HepG2 (cell line): Measurements from ENCODE around the gene GNG3. TPM values are rescaled to one million over a fixed set of nuclear protein-coding genes. Genes with fewer than 3 reads are reported as not detected.

Experiments used
- ADNP ChIP-seq: sonication (generic); formaldehyde crosslinking; IDR thresholded peaks from 2 replicates; pipeline ENCODE4 v1.4.0; 2020; ENCODE audit warnings: missing genetic modification reagents
- GPN1 ChIP-seq: sonication (generic); formaldehyde crosslinking; IDR thresholded peaks from 2 replicates; pipeline ENCODE4 v1.5.1; 2020; ENCODE audit warnings: missing genetic modification reagents, borderline replicate concordance
- HIVEP1 ChIP-seq: sonication (generic); formaldehyde crosslinking; IDR thresholded peaks from 2 replicates; pipeline ENCODE4 v1.4.0; 2020; ENCODE audit warnings: mild to moderate bottlenecking, missing genetic modification reagents
- JARID2 ChIP-seq: sonication (generic); formaldehyde crosslinking; IDR thresholded peaks from 2 replicates; pipeline ENCODE4 v1.8.1; 2023; ENCODE audit warnings: missing genetic modification reagents, inconsistent platforms; ENCODE audit not compliant: insufficient replicate concordance
- KLF12 ChIP-seq: sonication (generic); formaldehyde crosslinking; IDR thresholded peaks from 2 replicates; pipeline ENCODE4 v1.4.0; 2020; ENCODE audit warnings: missing genetic modification reagents, borderline replicate concordance
- MAFG ChIP-seq: sonication (generic); formaldehyde crosslinking; IDR thresholded peaks from 2 replicates; pipeline ENCODE4 v1.5.1; 2020; ENCODE audit warnings: mild to moderate bottlenecking, missing genetic modification reagents
- MAFK ChIP-seq, 2 experiments: IDR thresholded peaks in 1 of 2; conservative IDR thresholded peaks in 1 of 2; 2 replicates each; pipeline ENCODE4 v1.6.1; 2011; ENCODE audit warnings: improper control_type of control experiment in 2 of 2, low read length in 2 of 2
- SMAD9 ChIP-seq: sonication (generic); formaldehyde crosslinking; IDR thresholded peaks from 2 replicates; pipeline ENCODE4 v1.5.1; 2020; ENCODE audit warnings: mild to moderate bottlenecking, missing genetic modification reagents
- SMARCC2 ChIP-seq: fragments of 450-650 bp; IDR thresholded peaks from 2 replicates; pipeline ENCODE4 v1.6.1; 2017; ENCODE audit warnings: antibody characterized with exemption, mild to moderate bottlenecking
- ZBTB20 ChIP-seq: sonication (generic); formaldehyde crosslinking; IDR thresholded peaks from 2 replicates; pipeline ENCODE4 v1.8.1; 2023; ENCODE audit warnings: missing genetic modification reagents, low read depth, mild to moderate bottlenecking, borderline replicate concordance
- ZBTB7A ChIP-seq: sonication (generic); formaldehyde crosslinking; IDR thresholded peaks from 2 replicates; pipeline ENCODE4 v1.8.0; 2022; ENCODE audit warnings: mild to moderate bottlenecking, missing genetic modification reagents
- ZC3H13 ChIP-seq: sonication (generic); formaldehyde crosslinking; IDR thresholded peaks from 2 replicates; pipeline ENCODE4 v1.8.1; 2023; ENCODE audit warnings: mild to moderate bottlenecking, missing genetic modification reagents, moderate library complexity
- ZMAT3 ChIP-seq: sonication (generic); formaldehyde crosslinking; conservative IDR thresholded peaks from 2 replicates; pipeline ENCODE4 v1.7.0; 2021; ENCODE audit warnings: missing genetic modification reagents
- ZNF24 ChIP-seq: fragments of 450-650 bp; IDR thresholded peaks from 2 replicates; pipeline ENCODE4 v1.6.1; 2017; ENCODE audit warnings: antibody characterized with exemption, mild to moderate bottlenecking
- ZNF441 ChIP-seq: sonication (generic); formaldehyde crosslinking; IDR thresholded peaks from 2 replicates; pipeline ENCODE4 v1.7.0; 2021; ENCODE audit warnings: missing genetic modification reagents, borderline replicate concordance
- ZNF496 ChIP-seq: sonication (generic); formaldehyde crosslinking; IDR thresholded peaks from 2 replicates; pipeline ENCODE4 v1.8.1; 2023; ENCODE audit warnings: mild to moderate bottlenecking, moderate library complexity, missing genetic modification reagents; ENCODE audit not compliant: insufficient replicate concordance
- ZNF501 ChIP-seq: sonication (generic); formaldehyde crosslinking; IDR thresholded peaks from 2 replicates; pipeline ENCODE4 v1.5.1; 2020; ENCODE audit warnings: mild to moderate bottlenecking, moderate library complexity, missing genetic modification reagents
- ZNF883 ChIP-seq: sonication (generic); formaldehyde crosslinking; IDR thresholded peaks from 2 replicates; pipeline ENCODE4 v1.5.1; 2020; ENCODE audit warnings: mild to moderate bottlenecking, missing genetic modification reagents; ENCODE audit errors: not compliant biosample characterization
- polyA plus RNA-seq, 8 experiments: library from polyadenylated mRNA; depleted of rRNA in 3 of 8; stranded (reverse) in 7 of 8; unstranded in 1 of 8; fragments of >200 nt; fragmentation: Illumina TruSeq in 4 of 8; extraction: Trizol in 4 of 8; gene quantifications; 2 replicates each; pipeline versions ENCODE4 v1.2.1 to v1.2.3, GENCODE V29; 2011 to 2016; ENCODE audit warnings: low read depth in 4 of 8, missing spikeins in 1 of 8, mixed read lengths in 1 of 8; ENCODE audit not compliant: insufficient read depth in 1 of 8
- total RNA-seq, 5 experiments: library from RNA; depleted of rRNA; stranded (reverse); fragments of >200 nt; fragmentation: Illumina TruSeq; extraction: Trizol; gene quantifications; 2 replicates each; pipeline ENCODE4 v1.2.3, GENCODE V29; 2016; ENCODE audit warnings: low read depth in 1 of 5
- TF ChIP-seq, protein P1 (sequence below): sonication (generic); formaldehyde crosslinking; IDR thresholded peaks from 2 replicates; pipeline ENCODE4 v1.4.0; 2020; ENCODE audit warnings: missing genetic modification reagents
- TF ChIP-seq, protein P2 (sequence below): IDR thresholded peaks from 2 replicates; pipeline ENCODE4 v1.6.1; 2016
- TF ChIP-seq, protein P3 (sequence below): sonication (generic); formaldehyde crosslinking; IDR thresholded peaks from 2 replicates; pipeline ENCODE4 v1.9.0; 2021; ENCODE audit warnings: missing genetic modification reagents, borderline replicate concordance
- TF ChIP-seq, protein P4 (sequence below): sonication (generic); formaldehyde crosslinking; IDR thresholded peaks from 2 replicates; pipeline ENCODE4 v1.4.0; 2020; ENCODE audit warnings: low read depth, mild to moderate bottlenecking, missing genetic modification reagents
- TF ChIP-seq, protein P5 (sequence below): conservative IDR thresholded peaks from 2 replicates; pipeline ENCODE4 v1.6.1; 2018; ENCODE audit warnings: missing genetic modification reagents

The GNG3 gene
- total and polyA plus RNA-seq, 2 of the 13 experiments (the other 11 are each of a cell fraction or from before 2014, with no cell fraction given) = not detected

DNA sequence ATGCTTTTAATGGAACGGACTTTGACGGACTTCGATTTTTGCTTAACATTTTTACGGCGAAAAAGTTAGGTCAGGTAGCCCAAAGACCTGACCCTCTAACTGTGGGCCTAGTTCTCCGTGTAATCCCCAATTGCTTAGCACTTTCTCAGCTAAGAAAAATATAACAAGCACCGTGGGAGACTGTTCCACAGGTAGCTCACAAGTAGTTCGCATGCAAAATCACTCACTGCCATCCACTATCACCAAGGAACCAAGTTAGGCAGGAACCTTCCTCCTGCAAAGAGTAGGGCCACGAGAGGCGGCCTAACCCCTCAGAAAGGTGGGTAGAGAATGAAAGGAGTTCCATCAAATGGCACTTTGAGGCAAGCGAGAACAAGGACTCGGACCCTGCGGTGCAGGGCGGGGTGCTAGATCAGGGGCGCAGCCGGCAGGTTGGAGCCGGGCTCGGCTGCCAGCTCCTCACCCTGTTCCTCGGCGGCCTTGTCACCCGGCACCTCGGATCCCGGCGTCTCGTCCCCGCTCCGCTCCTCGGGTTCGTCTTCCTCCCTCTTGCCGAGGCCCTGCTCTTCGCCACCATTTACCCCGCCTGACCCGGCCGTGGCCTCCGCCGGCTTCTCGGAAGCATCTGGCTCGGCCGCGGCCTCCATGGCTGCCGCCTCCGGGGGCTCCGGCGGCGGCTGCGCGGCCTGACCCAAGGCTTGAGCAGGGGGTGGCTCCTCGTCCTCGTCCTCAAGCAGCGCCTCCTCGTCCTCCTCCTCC, 18.9 kb downstream of the GNG3 start (continued):
- TF ChIP-seq, protein P1, sequence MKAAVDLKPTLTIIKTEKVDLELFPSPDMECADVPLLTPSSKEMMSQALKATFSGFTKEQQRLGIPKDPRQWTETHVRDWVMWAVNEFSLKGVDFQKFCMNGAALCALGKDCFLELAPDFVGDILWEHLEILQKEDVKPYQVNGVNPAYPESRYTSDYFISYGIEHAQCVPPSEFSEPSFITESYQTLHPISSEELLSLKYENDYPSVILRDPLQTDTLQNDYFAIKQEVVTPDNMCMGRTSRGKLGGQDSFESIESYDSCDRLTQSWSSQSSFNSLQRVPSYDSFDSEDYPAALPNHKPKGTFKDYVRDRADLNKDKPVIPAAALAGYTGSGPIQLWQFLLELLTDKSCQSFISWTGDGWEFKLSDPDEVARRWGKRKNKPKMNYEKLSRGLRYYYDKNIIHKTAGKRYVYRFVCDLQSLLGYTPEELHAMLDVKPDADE (CRISPR knock-in tag) = no peak
- TF ChIP-seq GPN1 (CRISPR knock-in tag) = no peak
- no peak for TF ChIP-seq MAFK (conservative IDR thresholded peaks at IDR 0.05 in 1 of 2, IDR thresholded peaks at IDR 0.05 in 1 of 2; ENCODE audit: low read length in 2 of 2)
- no peak for TF ChIP-seq ZBTB20 (CRISPR knock-in tag)
- no peak for TF ChIP-seq KLF12 (CRISPR knock-in tag)
- TF ChIP-seq ZC3H13 (CRISPR knock-in tag) = no peak
- TF ChIP-seq, protein P2, sequence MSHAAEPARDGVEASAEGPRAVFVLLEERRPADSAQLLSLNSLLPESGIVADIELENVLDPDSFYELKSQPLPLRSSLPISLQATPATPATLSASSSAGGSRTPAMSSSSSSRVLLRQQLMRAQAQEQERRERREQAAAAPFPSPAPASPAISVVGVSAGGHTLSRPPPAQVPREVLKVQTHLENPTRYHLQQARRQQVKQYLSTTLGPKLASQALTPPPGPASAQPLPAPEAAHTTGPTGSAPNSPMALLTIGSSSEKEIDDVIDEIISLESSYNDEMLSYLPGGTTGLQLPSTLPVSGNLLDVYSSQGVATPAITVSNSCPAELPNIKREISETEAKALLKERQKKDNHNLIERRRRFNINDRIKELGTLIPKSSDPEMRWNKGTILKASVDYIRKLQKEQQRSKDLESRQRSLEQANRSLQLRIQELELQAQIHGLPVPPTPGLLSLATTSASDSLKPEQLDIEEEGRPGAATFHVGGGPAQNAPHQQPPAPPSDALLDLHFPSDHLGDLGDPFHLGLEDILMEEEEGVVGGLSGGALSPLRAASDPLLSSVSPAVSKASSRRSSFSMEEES = no peak
- no peak for TF ChIP-seq JARID2 (CRISPR knock-in tag)
- TF ChIP-seq ZNF441 (CRISPR knock-in tag) = peak; percentile 79; the same call in 1 of the 2 replicates
- no peak for TF ChIP-seq ADNP (CRISPR knock-in tag)
- TF ChIP-seq ZNF496 (CRISPR knock-in tag) = no peak
- TF ChIP-seq SMAD9 (CRISPR knock-in tag) = no peak
- 0 out of 2 replicates have a peak, but pooled peaks have one; percentile 32 for TF ChIP-seq ZNF501 (CRISPR knock-in tag)
- TF ChIP-seq HIVEP1 (CRISPR knock-in tag) = 0 out of 2 replicates have a peak, but pooled peaks have one; percentile 51
- 0 out of 2 replicates have a peak, but pooled peaks have one; percentile 5 for TF ChIP-seq ZBTB7A (CRISPR knock-in tag)
- no peak for TF ChIP-seq MAFG (CRISPR knock-in tag)
- TF ChIP-seq, protein P3, sequence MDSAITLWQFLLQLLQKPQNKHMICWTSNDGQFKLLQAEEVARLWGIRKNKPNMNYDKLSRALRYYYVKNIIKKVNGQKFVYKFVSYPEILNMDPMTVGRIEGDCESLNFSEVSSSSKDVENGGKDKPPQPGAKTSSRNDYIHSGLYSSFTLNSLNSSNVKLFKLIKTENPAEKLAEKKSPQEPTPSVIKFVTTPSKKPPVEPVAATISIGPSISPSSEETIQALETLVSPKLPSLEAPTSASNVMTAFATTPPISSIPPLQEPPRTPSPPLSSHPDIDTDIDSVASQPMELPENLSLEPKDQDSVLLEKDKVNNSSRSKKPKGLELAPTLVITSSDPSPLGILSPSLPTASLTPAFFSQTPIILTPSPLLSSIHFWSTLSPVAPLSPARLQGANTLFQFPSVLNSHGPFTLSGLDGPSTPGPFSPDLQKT = no peak
- TF ChIP-seq, protein P4, sequence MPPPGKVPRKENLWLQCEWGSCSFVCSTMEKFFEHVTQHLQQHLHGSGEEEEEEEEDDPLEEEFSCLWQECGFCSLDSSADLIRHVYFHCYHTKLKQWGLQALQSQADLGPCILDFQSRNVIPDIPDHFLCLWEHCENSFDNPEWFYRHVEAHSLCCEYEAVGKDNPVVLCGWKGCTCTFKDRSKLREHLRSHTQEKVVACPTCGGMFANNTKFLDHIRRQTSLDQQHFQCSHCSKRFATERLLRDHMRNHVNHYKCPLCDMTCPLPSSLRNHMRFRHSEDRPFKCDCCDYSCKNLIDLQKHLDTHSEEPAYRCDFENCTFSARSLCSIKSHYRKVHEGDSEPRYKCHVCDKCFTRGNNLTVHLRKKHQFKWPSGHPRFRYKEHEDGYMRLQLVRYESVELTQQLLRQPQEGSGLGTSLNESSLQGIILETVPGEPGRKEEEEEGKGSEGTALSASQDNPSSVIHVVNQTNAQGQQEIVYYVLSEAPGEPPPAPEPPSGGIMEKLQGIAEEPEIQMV (CRISPR knock-in tag) = no peak
- peak; percentile 56; the same call in 1 of the 2 replicates for TF ChIP-seq ZMAT3 (CRISPR knock-in tag)
- TF ChIP-seq ZNF24 = no peak
- TF ChIP-seq, protein P5, sequence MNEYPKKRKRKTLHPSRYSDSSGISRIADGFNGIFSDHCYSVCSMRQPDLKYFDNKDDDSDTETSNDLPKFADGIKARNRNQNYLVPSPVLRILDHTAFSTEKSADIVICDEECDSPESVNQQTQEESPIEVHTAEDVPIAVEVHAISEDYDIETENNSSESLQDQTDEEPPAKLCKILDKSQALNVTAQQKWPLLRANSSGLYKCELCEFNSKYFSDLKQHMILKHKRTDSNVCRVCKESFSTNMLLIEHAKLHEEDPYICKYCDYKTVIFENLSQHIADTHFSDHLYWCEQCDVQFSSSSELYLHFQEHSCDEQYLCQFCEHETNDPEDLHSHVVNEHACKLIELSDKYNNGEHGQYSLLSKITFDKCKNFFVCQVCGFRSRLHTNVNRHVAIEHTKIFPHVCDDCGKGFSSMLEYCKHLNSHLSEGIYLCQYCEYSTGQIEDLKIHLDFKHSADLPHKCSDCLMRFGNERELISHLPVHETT (CRISPR knock-in tag) = no peak
- TF ChIP-seq ZNF883 (CRISPR knock-in tag) = no peak
- TF ChIP-seq SMARCC2 = no peak
